Activated CD4-positive, alpha-beta memory T cell treated with anti-CD3 and anti-CD28 coated beads for 36 hours (primary cell): ENCODE results near the gene VWA3A. TPM values are rescaled to one million over a fixed set of nuclear protein-coding genes. Genes with fewer than 3 reads are reported as not detected.

ENCODE experiments used
- CTCF ChIA-PET: fragments of 350-600 bp; sonication (Branson Sonifier 250); formaldehyde crosslinking; loops from one replicate; lab custom pipeline; 2021; ENCODE audit warnings: antibody characterized with exemption, inconsistent platforms; lab: Charles Lee
- POLR2A ChIA-PET: fragments of 350-600 bp; sonication (Branson Sonifier 250); formaldehyde crosslinking; loops from one replicate; lab custom pipeline; 2021; ENCODE audit warnings: antibody characterized with exemption; lab: Charles Lee
- DNase-seq: peaks from one replicate; pipeline ENCODE4 v3.0.0-alpha.2; 2020
- H3K27ac Mint-ChIP-seq: one replicate; pipeline ENCODE4 v1.8.0; 2021; ENCODE audit warnings: mixed read lengths
- H3K27me3 Mint-ChIP-seq: one replicate; pipeline ENCODE4 v1.8.0; 2021; ENCODE audit warnings: mixed read lengths
- H3K36me3 Mint-ChIP-seq: one replicate; pipeline ENCODE4 v1.8.0; 2021; ENCODE audit warnings: mixed read lengths
- H3K4me1 Mint-ChIP-seq: one replicate; pipeline ENCODE4 v1.8.0; 2021; ENCODE audit warnings: low read depth, mixed read lengths
- H3K4me3 Mint-ChIP-seq: one replicate; pipeline ENCODE4 v1.8.0; 2021; ENCODE audit warnings: mild to moderate bottlenecking, mixed read lengths
- H3K9me3 Mint-ChIP-seq: one replicate; pipeline ENCODE4 v1.8.0; 2021; ENCODE audit warnings: mixed read lengths
- intact Hi-C: fragments of 100-400 bp; cut with micrococcal nuclease; formaldehyde crosslinking; loops from one replicate; pipeline ENCODE4 v1.15.1; 2023
- total RNA-seq, 2 experiments: library from RNA; stranded (reverse); gene quantifications; one replicate each; pipeline ENCODE4 v1.2.3, GENCODE V29; 2021

Gene VWA3A
- total RNA-seq, 2 experiments from 2014 or later = 0.05 TPM; not detected in 1

DNA sequence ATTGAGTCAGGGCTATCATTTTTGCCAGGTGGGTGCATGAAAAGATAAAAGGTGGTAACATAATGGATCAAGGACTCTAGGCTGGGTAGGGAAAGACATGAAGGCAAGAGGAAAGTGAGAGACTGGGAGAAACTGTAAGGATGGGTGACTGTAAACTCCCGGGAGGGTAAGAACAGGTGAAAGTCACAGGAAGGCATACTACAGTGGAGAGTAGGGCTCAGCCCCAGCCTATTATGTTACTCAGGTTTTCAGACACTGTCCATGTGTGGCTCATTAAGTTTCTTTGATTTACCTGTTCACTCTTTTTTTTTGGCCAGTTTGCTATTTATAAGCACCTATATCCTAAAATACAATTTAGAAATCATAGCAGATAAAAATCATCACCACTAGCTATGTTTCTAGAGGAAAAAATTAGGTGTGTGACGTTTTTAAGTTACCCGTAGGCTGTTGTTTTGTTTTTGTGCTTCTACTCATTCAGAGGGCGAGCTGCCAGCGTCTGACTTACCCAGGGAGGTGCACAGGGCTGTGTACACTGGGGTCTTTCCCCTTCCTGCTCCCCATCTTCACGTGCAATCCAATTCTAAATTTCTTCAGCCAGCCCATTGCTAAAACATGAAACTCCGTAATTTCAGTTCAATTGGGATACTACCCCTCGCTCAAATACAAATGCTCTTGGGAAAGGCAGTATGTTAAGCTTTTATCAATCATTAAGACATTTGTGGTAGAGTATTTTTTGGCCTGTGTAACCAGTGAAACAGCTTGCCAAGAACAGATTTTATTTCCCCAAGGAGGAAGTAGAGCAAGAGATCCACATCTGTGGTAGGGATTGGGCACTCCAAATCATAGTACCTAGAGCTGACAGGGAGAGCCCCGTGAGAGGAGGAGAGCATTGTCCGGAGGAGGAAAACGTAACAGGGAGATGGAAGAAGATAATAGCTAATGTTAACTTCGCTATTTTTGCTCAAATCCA, 21.7 kb upstream of the VWA3A start:
- intact Hi-C loops = no loop called here
- H3K9me3 Mint-ChIP-seq = peaks cover 13% of the 10 kb centered on the region
- H3K36me3 Mint-ChIP-seq = peaks cover 6% of the 10 kb centered on the region
- H3K4me1 Mint-ChIP-seq = no peaks in the 10 kb centered on the region
- no peak overlapping the region for H3K4me3 Mint-ChIP-seq
- POLR2A ChIA-PET = no interaction called here
- DNase-seq = no peak
- CTCF ChIA-PET = interaction anchor here (1.8 to 4.2 kb wide), 3 partner anchors 69 to 118 kb away, joined by 7 to 14 read pairs (median 7); no protein-coding TSS in a partner anchor
- no peak overlapping the region for H3K27ac Mint-ChIP-seq
- H3K27me3 Mint-ChIP-seq = no peaks in the 10 kb centered on the region

DNA sequence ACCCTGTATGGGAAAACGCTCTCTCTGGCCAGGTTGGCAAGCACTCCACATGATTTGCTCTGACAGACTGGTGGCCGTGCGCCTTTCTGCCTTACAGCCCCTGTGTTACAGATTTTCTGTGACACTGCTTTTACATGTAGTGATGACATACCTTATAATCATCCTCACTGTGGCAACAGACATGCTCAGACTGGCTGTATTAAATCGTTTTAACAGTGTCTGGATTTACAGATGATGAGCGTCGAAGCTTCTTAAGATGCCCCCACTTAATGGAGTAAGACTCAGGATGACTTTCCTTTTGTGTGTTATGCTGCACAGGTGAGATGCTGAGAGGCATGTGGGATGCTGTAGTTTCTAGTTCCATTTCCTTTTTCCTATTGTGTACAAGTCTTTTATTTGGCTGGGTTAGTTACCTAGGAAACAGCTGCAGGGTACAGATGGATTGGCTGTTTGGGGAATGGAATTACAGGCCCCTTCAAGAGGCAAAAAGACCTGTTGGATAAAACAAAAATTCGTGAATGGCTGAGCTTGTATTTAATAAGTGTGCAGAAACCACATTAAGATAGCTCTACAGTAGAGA, 20.9 kb upstream of the VWA3A start:
- peaks cover 9% of the 10 kb centered on the region for H3K9me3 Mint-ChIP-seq
- H3K4me3 Mint-ChIP-seq = no peak overlapping the region
- ChIA-PET CTCF (interaction anchor here (0.7 to 4.2 kb wide), 7 partner anchors 19 to 117 kb away, joined by 3 to 14 read pairs (median 5); partner anchors contain the start of gene MOSMO), POLR2A (no interaction called here)
- intact Hi-C loops = no loop called here
- no peak for DNase-seq
- H3K27ac Mint-ChIP-seq = no peak overlapping the region
- H3K4me1 Mint-ChIP-seq = no peaks in the 10 kb centered on the region
- H3K36me3 Mint-ChIP-seq = peaks cover 6% of the 10 kb centered on the region
- H3K27me3 Mint-ChIP-seq = no peaks in the 10 kb centered on the region

- DNase-seq = no peak
- Mint-ChIP-seq H3K36me3 (no peaks in the 10 kb centered on the region), H3K4me1 (no peaks in the 10 kb centered on the region), H3K4me3 (no peak overlapping the region), H3K27me3 (no peaks in the 10 kb centered on the region), H3K9me3 (no peaks in the 10 kb centered on the region), H3K27ac (no peak overlapping the region)
- ChIA-PET POLR2A (no interaction called here), CTCF (interaction anchor here (1.3 to 4.2 kb wide), 3 partner anchors 64 to 74 kb away, joined by 5 to 14 read pairs (median 5); no protein-coding TSS in a partner anchor)
- intact Hi-C loops = no loop called here
Measured at GRCh38 chr16:22073350-22073749, 19.0 kb upstream of the VWA3A start.

DNA sequence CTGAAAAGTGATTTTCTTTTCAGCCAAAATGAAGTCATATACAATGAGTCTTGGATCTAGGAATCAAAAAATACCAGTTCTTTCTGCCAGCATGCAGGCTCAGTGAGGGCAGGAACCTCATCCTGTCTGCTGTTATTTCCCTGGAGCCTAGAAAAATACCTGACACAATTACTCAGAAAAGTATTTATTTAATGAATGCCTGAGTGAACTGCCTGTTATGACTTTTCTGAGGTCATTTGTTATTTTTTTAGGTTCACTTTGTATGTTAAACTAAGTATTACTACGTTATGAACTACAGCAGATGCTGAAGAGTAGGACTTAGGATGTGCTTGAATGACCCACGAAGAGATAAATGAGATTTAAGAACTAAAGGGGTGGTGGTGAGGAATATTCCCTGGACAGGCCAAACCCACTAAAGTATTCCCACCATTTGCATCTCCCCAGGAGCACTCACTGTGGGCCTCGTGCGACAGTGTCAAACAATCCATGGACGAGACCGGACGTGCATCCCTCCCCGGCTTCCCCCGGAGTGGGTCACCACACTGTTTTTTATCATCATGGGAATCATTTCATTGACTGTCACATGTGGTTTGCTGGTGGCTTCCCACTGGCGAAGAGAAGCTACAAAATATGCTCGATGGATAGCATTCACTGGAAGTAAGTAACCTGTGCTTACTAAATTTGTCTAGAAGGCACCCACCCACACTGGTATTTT, 17.1 kb upstream of the VWA3A start:
- intact Hi-C loops = no loop called here
- Mint-ChIP-seq H3K27ac (no peak overlapping the region), H3K9me3 (no peaks in the 10 kb centered on the region), H3K27me3 (no peaks in the 10 kb centered on the region), H3K4me3 (no peak overlapping the region), H3K36me3 (no peaks in the 10 kb centered on the region), H3K4me1 (no peaks in the 10 kb centered on the region)
- CTCF ChIA-PET = interaction anchor here (1.0 to 5.8 kb wide), 5 partner anchors 13 to 114 kb away, joined by 3 to 529 read pairs (median 45); partner anchors contain the start of genes MOSMO and PDZD9
- no peak for DNase-seq
- POLR2A ChIA-PET = no interaction called here

- no peak overlapping the region for H3K4me3 Mint-ChIP-seq
- H3K9me3 Mint-ChIP-seq = no peaks in the 10 kb centered on the region
- H3K27ac Mint-ChIP-seq = no peak overlapping the region
- no peaks in the 10 kb centered on the region for H3K36me3 Mint-ChIP-seq
- POLR2A ChIA-PET = no interaction called here
- CTCF ChIA-PET = interaction anchor here (1.0 to 5.8 kb wide), 5 partner anchors 13 to 113 kb away, joined by 3 to 529 read pairs (median 45); partner anchors contain the start of genes MOSMO and PDZD9
- H3K27me3 Mint-ChIP-seq = no peaks in the 10 kb centered on the region
- no peak for DNase-seq
- intact Hi-C loops = no loop called here
- no peaks in the 10 kb centered on the region for H3K4me1 Mint-ChIP-seq
Measured at GRCh38 chr16:22075776-22076175, 16.6 kb upstream of the VWA3A start.

GRCh38 chr16:22077700-22078313, 14.5 kb upstream of the VWA3A start:
- Mint-ChIP-seq H3K27me3 (no peaks in the 10 kb centered on the region), H3K4me3 (no peak overlapping the region), H3K4me1 (no peaks in the 10 kb centered on the region), H3K27ac (no peak overlapping the region), H3K9me3 (no peaks in the 10 kb centered on the region), H3K36me3 (peaks cover 1% of the 10 kb centered on the region)
- peak; percentile 81 for DNase-seq
- intact Hi-C loops = loop anchor here (1.0 kb wide), 2 partner anchors 77 to 110 kb away; partner anchors contain the start of gene PDZD9
- CTCF ChIA-PET = interaction anchor here (0.5 to 5.8 kb wide), 59 partner anchors 9 to 432 kb away, joined by 3 to 529 read pairs (median 6); partner anchors contain the start of genes MOSMO, PDZD9, UQCRC2 and VWA3A
- POLR2A ChIA-PET = interaction anchor here (0.5 to 1.7 kb wide), 6 partner anchors 24 to 784 kb away, joined by 3 to 8 read pairs (median 4); partner anchors contain the start of genes MOSMO and PDZD9

- Mint-ChIP-seq H3K4me3 (no peak overlapping the region), H3K27ac (no peak overlapping the region), H3K27me3 (no peaks in the 10 kb centered on the region), H3K36me3 (peaks cover 1% of the 10 kb centered on the region), H3K4me1 (no peaks in the 10 kb centered on the region), H3K9me3 (no peaks in the 10 kb centered on the region)
- POLR2A ChIA-PET = interaction anchor here (0.8 to 1.7 kb wide), 3 partner anchors 71 to 78 kb away, joined by 3 to 8 read pairs (median 6); partner anchors contain the start of genes MOSMO and PDZD9
- DNase-seq = no peak
- CTCF ChIA-PET = interaction anchor here (0.7 to 5.8 kb wide), 28 partner anchors 11 to 359 kb away, joined by 3 to 529 read pairs (median 12); partner anchors contain the start of genes MOSMO, PDZD9 and VWA3A
- intact Hi-C loops = no loop called here
Measured at GRCh38 chr16:22078656-22079055, 13.7 kb upstream of the VWA3A start.

DNA sequence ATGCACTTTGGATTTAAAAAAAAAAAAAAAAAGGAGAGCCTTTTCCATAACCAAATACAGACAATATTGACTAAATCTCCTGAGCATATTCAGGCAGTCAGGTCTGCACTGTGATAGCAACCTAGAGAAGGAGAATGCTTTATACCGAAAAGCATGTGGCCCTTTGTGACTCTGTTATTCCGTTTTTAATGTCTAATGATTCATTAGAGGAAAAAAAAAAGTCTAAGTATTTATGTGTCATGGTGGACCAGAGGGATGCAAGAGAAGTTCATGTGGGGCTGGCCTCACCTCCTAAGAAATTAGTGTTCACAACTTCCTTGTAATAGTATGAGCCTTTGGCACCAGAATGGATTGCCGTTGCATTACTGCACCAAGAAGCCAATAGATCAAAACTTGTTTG, 11.3 kb upstream of the VWA3A start:
- peaks cover 5% of the 10 kb centered on the region for H3K36me3 Mint-ChIP-seq
- CTCF ChIA-PET = interaction anchor here (0.9 to 2.2 kb wide), 4 partner anchors 18 to 83 kb away, joined by 4 to 12 read pairs (median 8); no protein-coding TSS in a partner anchor

DNA sequence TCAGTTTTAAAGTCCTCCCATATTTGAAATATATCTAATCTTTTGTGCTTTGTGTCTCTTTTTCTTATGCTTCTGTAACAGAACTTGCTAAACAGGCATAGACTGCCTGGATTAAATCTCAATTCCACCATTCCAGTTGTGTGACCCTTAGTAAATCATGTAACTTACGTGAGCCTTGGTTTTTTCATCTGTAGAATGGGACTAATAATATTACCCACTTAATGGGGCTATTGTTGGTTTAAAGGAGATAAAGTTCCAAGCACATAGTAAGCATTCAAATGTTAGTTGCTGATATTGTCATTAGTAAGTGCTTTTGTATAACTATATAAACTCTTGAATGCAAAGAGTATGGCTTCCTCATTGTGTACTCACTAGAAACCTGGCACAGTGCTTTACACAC, 5.9 kb upstream of the VWA3A start:
- Mint-ChIP-seq H3K4me1 (no peaks in the 10 kb centered on the region), H3K27ac (no peak overlapping the region), H3K4me3 (no peak overlapping the region), H3K36me3 (peaks cover 5% of the 10 kb centered on the region), H3K9me3 (no peaks in the 10 kb centered on the region), H3K27me3 (no peaks in the 10 kb centered on the region)
- DNase-seq = no peak
- CTCF ChIA-PET = interaction anchor here (1.9 kb wide), 1 partner anchor 9 kb away, joined by 5 read pairs; no protein-coding TSS in a partner anchor
- POLR2A ChIA-PET = no interaction called here
- intact Hi-C loops = no loop called here

More for the DNA sequence above, 11.3 kb upstream of the VWA3A start:
- Mint-ChIP-seq H3K9me3 (no peaks in the 10 kb centered on the region), H3K27me3 (no peaks in the 10 kb centered on the region), H3K4me1 (no peaks in the 10 kb centered on the region), H3K27ac (no peak overlapping the region), H3K4me3 (no peak overlapping the region)
- no peak for DNase-seq
- intact Hi-C loops = no loop called here
- POLR2A ChIA-PET = no interaction called here

- POLR2A ChIA-PET = no interaction called here
- Mint-ChIP-seq H3K27me3 (no peaks in the 10 kb centered on the region), H3K9me3 (no peaks in the 10 kb centered on the region), H3K4me3 (no peak overlapping the region), H3K36me3 (peaks cover 5% of the 10 kb centered on the region), H3K4me1 (no peaks in the 10 kb centered on the region), H3K27ac (no peak overlapping the region)
- CTCF ChIA-PET = interaction anchor here (2.0 to 4.1 kb wide), 2 partner anchors 10 to 11 kb away, joined by 10 to 34 read pairs; no protein-coding TSS in a partner anchor
- no peak for DNase-seq
- intact Hi-C loops = no loop called here
Measured at GRCh38 chr16:22088642-22089041, 3.7 kb upstream of the VWA3A start.

GRCh38 chr16:22089910-22090309, 2.4 kb upstream of the VWA3A start:
- Mint-ChIP-seq H3K4me3 (no peak overlapping the region), H3K4me1 (no peaks in the 10 kb centered on the region), H3K27me3 (peaks cover under 1% of the 10 kb centered on the region), H3K36me3 (peaks cover 3% of the 10 kb centered on the region), H3K27ac (no peak overlapping the region), H3K9me3 (no peaks in the 10 kb centered on the region)
- POLR2A ChIA-PET = no interaction called here
- DNase-seq = no peak
- intact Hi-C loops = no loop called here
- CTCF ChIA-PET = interaction anchor here (0.6 to 4.1 kb wide), 4 partner anchors 9 to 506 kb away, joined by 3 to 34 read pairs (median 7); no protein-coding TSS in a partner anchor
